Choroid plexus epithelial cell (primary cell): ENCODE data around the gene CCDC142.

ENCODE experiments used
- DNase-seq: peaks from one replicate; pipeline ENCODE4 v3.0.0-alpha.2; 2010; ENCODE audit warnings: low read depth
- H3K4me3 ChIP-seq: 2 replicates; pipeline ENCODE4 v1.5.1; 2011; ENCODE audit warnings: low read depth, mild to moderate bottlenecking, control low read depth, low read length, moderate library complexity
- TF ChIP-seq, protein P1 (sequence below): conservative IDR thresholded peaks from 2 replicates; pipeline ENCODE4 v1.5.1; 2011; ENCODE audit warnings: low read depth, mild to moderate bottlenecking, control low read depth, inconsistent platforms, low read length, moderate library complexity

Gene CCDC142, protein sequence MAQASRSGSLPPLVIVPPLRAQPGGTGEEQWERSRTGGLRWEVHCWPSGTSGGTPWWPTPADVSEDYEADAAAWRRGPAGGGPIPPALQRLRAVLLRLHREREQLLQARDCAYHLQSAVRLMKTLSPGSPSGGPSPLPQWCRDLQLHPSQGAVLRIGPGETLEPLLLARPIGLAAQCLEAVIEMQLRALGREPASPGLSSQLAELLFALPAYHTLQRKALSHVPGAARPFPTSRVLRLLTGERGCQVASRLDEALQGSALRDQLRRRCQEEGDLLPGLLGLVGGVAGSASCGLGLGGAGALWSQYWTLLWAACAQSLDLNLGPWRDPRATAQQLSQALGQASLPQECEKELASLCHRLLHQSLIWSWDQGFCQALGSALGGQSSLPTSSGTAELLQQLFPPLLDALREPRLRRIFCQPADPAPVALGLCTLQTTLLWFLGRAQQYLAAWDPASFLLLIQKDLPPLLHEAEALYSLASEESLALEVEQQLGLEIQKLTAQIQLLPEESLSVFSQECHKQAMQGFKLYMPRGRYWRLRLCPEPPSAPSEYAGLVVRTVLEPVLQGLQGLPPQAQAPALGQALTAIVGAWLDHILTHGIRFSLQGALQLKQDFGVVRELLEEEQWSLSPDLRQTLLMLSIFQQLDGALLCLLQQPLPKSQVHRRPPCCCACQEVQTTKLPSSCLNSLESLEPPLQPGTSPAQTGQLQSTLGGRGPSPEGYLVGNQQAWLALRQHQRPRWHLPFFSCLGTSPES

DNA sequence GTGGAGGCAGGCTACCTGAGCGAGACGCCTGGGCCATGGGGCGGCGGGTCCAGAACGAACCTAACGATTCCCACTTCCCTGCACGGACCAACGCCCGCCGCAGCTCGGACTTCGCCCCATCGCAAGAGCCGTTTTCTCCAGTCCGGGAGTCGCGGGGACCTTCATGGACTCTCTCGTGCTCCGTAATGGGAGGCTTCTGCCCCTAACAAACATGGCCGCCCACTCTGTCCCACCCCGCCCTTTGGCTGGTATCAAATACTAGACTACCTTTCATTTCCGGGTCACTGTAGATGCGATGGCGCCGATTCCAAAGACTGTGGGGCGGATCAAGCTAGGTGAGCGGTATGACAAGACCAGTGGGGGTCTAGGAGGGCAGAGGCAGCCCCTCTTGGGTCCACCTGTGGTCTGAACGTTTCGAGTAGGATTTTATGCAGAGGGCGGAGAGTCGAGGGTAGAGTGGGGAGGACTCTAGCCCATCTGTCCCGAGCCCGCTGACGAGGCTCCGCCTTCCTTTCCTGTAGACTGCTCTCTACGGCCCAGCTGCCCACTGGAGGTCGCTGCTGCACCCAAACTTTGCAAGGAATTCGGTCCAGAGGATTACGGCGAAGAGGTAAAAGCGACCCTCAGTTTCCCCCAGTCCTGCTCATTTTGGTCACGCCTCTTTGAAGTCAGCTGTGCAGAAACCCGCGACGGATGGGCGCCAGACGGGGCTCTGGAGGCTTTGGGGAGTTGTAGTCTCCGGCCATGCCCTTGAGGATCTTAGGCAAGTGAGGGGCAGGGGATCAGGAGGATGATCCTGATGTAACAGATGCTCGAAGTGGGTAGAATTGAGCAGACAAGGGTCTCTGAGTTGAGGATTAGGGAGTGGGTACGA lies at the start of gene CCDC142, which contains the start of gene TTC31:
Gene CCDC142 (minus strand): TSS at position 198 of the 874 bp plus-strand sequence. CDS start 161 bp downstream, at position 37.
Gene TTC31 (plus strand): TSS at position 281 of the 874 bp plus-strand sequence. CDS start 15 bp downstream, at position 296.
- peak; percentile 97 for DNase-seq
- TF ChIP-seq, protein P1, sequence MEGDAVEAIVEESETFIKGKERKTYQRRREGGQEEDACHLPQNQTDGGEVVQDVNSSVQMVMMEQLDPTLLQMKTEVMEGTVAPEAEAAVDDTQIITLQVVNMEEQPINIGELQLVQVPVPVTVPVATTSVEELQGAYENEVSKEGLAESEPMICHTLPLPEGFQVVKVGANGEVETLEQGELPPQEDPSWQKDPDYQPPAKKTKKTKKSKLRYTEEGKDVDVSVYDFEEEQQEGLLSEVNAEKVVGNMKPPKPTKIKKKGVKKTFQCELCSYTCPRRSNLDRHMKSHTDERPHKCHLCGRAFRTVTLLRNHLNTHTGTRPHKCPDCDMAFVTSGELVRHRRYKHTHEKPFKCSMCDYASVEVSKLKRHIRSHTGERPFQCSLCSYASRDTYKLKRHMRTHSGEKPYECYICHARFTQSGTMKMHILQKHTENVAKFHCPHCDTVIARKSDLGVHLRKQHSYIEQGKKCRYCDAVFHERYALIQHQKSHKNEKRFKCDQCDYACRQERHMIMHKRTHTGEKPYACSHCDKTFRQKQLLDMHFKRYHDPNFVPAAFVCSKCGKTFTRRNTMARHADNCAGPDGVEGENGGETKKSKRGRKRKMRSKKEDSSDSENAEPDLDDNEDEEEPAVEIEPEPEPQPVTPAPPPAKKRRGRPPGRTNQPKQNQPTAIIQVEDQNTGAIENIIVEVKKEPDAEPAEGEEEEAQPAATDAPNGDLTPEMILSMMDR: peak; percentile 92
- peak within 1 kb of the TSS; percentile 94 for H3K4me3 ChIP-seq

DNA sequence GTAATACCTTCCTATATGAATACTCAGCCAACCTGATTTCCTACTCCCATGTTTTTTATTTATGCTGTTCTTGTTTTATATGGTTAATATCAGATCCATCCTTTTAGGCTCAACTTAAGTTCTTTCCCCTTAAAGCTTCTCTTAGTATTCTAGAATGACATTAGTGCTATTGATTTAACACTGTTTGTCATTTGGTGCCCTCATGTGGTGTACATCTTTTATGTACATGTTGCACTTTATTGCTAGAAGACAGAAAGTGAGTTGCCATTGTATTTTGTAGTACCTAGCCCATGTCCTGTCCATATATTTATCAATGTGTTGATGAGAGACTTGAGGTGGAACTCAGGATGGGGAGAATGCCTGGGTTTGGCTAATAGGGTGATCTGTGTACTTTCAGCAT lies 49.4 kb upstream of the CCDC142 start:
- no peak overlapping the region for H3K4me3 ChIP-seq
- TF ChIP-seq, protein P1: no peak
- DNase-seq: peak; percentile 75

DNA sequence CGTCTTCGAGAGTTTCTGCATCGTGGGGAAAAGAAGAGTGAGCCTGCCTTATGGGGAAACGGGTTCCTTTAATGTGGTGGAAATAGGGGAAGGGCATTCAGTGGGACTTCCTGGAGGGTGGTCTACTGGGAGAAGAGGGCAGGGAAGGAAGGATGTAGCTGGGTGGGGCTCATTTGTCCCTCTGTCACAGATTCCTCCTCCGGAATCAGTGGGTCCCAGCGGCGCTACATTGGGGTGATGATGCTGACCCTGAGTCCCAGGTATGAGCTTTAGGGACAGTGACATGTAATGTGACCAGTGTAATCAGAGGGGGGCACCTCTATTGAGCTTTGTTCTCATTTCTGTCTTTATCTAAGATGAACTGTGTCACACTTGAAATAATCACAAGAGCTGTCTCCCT lies 48.9 kb upstream of the CCDC142 start:
- DNase-seq: no peak
- TF ChIP-seq, protein P1: no peak
- H3K4me3 ChIP-seq: no peak overlapping the region

DNA sequence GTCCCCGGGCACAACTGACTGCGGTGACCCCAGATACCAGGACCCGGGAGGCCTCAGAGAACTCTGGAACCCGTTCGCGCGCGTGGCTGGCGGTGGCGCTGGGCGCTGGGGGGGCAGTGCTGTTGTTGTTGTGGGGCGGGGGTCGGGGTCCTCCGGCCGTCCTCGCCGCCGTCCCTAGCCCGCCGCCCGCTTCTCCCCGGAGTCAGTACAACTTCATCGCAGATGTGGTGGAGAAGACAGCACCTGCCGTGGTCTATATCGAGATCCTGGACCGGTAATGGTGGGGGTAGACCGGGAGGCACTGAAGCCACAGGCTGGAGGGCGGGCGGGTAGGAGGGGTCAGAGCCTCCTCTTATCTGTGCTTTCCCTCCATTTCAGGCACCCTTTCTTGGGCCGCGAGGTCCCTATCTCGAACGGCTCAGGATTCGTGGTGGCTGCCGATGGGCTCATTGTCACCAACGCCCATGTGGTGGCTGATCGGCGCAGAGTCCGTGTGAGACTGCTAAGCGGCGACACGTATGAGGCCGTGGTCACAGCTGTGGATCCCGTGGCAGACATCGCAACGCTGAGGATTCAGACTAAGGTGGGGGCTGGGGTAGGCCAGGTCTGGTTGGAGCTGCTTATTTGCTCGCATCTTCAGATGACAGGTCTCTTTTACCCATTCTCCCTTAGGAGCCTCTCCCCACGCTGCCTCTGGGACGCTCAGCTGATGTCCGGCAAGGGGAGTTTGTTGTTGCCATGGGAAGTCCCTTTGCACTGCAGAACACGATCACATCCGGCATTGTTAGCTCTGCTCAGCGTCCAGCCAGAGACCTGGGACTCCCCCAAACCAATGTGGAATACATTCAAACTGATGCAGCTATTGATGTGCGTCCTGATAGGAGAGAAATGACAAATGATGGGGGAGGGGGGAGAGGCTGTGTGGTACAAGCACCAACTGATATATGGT lies 47.7 kb upstream of the CCDC142 start:
- H3K4me3 ChIP-seq: peak overlapping the region; percentile 97
- TF ChIP-seq, protein P1: no peak
- peak; percentile 54 for DNase-seq

DNA sequence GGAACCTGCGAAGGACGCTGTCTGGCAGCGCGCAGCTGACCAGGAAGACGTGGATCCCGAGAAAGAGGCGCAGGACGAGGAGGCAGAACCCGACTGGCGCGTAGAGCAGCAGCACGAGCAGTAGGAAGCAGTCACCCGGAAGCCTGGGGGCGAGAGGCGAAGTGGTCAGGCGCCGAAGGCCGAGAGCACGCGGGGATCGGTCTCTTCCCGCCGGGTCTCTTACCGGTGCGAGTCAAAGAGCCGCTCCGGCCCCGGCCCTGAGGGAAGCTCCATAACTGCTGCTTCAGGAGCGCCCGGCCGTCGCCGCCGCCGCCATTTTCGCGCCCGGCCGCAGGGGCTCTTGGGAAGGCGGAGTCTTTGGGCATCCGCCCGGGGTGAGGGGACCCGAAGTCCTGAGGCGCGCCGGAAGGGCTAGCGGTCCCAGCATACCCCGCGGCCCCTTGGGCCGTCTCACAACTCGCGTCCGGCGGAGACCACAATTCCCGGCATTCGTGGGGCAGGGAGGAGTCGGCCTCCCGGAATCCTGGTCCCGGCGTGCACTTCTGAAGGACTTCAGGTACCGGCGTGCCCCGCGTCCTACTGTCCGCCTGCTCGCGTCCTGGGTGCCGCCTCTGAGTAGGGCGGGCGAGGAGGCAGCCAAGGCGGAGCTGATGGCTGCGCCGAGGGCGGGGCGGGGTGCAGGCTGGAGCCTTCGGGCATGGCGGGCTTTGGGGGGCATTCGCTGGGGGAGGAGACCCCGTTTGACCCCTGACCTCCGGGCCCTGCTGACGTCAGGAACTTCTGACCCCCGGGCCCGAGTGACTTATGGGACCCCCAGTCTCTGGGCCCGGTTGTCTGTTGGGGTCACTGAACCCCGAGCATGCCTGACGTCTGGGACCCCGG lies 46.8 kb upstream of the CCDC142 start, which contains the start of the genes AUP1 and HTRA2:
Gene AUP1 (minus strand): TSS at position 350 of the 882 bp plus-strand sequence. CDS start 77 bp downstream, at position 273.
Gene HTRA2 (plus strand): TSS at position 577 of the 882 bp plus-strand sequence. CDS start 74 bp downstream, at position 651.
- TF ChIP-seq, protein P1: no peak
- DNase-seq: peak; percentile 100
- peak within 1 kb of the TSS; percentile 97 for H3K4me3 ChIP-seq
